Activated naive CD4-positive, alpha-beta T cell (primary cell): ENCODE results near the gene SLC12A2.

ENCODE experiments used
- DNase-seq, 4 experiments: peaks; one replicate each; lab custom pipeline; 2025; lab: John Stamatoyannopoulos, UW

Gene SLC12A2

GRCh38 chr5:128097781-128098180 lies 14.2 kb downstream of the SLC12A2 start:
- DNase-seq = no peak

GRCh38 chr5:128099944-128100343 lies 16.4 kb downstream of the SLC12A2 start:
- no peak for DNase-seq

GRCh38 chr5:128100860-128101557 lies 17.4 kb downstream of the SLC12A2 start:
- DNase-seq = no peak

- DNase-seq = no peak
Observed at GRCh38 chr5:128101676-128102075, 18.1 kb downstream of the SLC12A2 start.

GRCh38 chr5:128105203-128105602 lies 21.6 kb downstream of the SLC12A2 start:
- no peak for DNase-seq

GRCh38 chr5:128109138-128109537 lies 25.6 kb downstream of the SLC12A2 start:
- DNase-seq = peak in 1 of 4 experiments; percentile 0

- no peak for DNase-seq
Observed at GRCh38 chr5:128109766-128110165, 26.2 kb downstream of the SLC12A2 start.

- no peak for DNase-seq
Observed at GRCh38 chr5:128111818-128112448, 28.4 kb downstream of the SLC12A2 start.

GRCh38 chr5:128116445-128116844 lies 32.9 kb downstream of the SLC12A2 start:
- no peak for DNase-seq

GRCh38 chr5:128118214-128118613 lies 34.6 kb downstream of the SLC12A2 start:
- no peak for DNase-seq

- no peak for DNase-seq
Observed at GRCh38 chr5:128121651-128122050, 38.1 kb downstream of the SLC12A2 start.

GRCh38 chr5:128123936-128124335 lies 40.4 kb downstream of the SLC12A2 start:
- DNase-seq = no peak

GRCh38 chr5:128126241-128126640 lies 42.7 kb downstream of the SLC12A2 start:
- no peak for DNase-seq

GRCh38 chr5:128132499-128132898 lies 48.9 kb downstream of the SLC12A2 start:
- no peak for DNase-seq

- no peak for DNase-seq
Observed at GRCh38 chr5:128135286-128135685, 51.7 kb downstream of the SLC12A2 start.

- no peak for DNase-seq
Observed at GRCh38 chr5:128143911-128144310, 60.3 kb downstream of the SLC12A2 start.

- no peak for DNase-seq
Observed at GRCh38 chr5:128144491-128144890, 60.9 kb downstream of the SLC12A2 start.

GRCh38 chr5:128146671-128147070 lies 63.1 kb downstream of the SLC12A2 start:
- no peak for DNase-seq

- no peak for DNase-seq
Observed at GRCh38 chr5:128154943-128155342, 71.4 kb downstream of the SLC12A2 start.

- no peak for DNase-seq
Observed at GRCh38 chr5:128155776-128156175, 72.2 kb downstream of the SLC12A2 start.

- no peak for DNase-seq
Observed at GRCh38 chr5:128156521-128156920, 73.0 kb downstream of the SLC12A2 start.

- DNase-seq = no peak
Observed at GRCh38 chr5:128158342-128158741, 74.8 kb downstream of the SLC12A2 start.

- no peak for DNase-seq
Observed at GRCh38 chr5:128163991-128164390, 80.4 kb downstream of the SLC12A2 start.
